HCT116 (cell line): ENCODE results near the gene PIM3.

ENCODE experiments used
- CBX3 ChIP-seq: IDR thresholded peaks from 2 replicates; pipeline ENCODE4 v1.6.1; 2012; ENCODE audit warnings: low read depth
- CEBPB ChIP-seq: IDR thresholded peaks from 2 replicates; pipeline ENCODE4 v1.6.1; 2012; ENCODE audit warnings: low read depth
- CTCF ChIP-seq, 3 experiments: fragments of 200-600 bp in 1 of 3; sonication (generic) in 1 of 3; IDR thresholded peaks in 2 of 3; conservative IDR thresholded peaks in 1 of 3; 2 replicates each; pipeline ENCODE4 v1.5.1; 2012 to 2017; ENCODE audit warnings: low read depth in 2 of 3, low read length in 2 of 3, antibody characterized with exemption in 1 of 3, borderline replicate concordance in 1 of 3, control low read depth in 1 of 3, mild to moderate bottlenecking in 1 of 3, mixed read lengths in 1 of 3, mixed run types in 1 of 3, moderate library complexity in 1 of 3; ENCODE audit not compliant: insufficient read depth in 1 of 3
- EZH2 ChIP-seq: fragments of 200-600 bp; sonication (generic); IDR thresholded peaks from 2 replicates; pipeline ENCODE4 v1.6.1; 2017; ENCODE audit warnings: antibody characterized with exemption, mixed run types
- EZH2phosphoT487 ChIP-seq: fragments of 200-600 bp; IDR thresholded peaks from 2 replicates; pipeline ENCODE4 v1.6.1; 2018; ENCODE audit warnings: antibody characterized with exemption, borderline replicate concordance
- MAX ChIP-seq: IDR thresholded peaks from 2 replicates; pipeline ENCODE4 v1.6.1; 2012
- POLR2AphosphoS5 ChIP-seq: IDR thresholded peaks from 2 replicates; pipeline ENCODE4 v1.6.1; 2011; ENCODE audit warnings: mild to moderate bottlenecking, low read depth, low read length, moderate library complexity
- RAD21 ChIP-seq: IDR thresholded peaks from 2 replicates; pipeline ENCODE4 v1.6.1; 2012; ENCODE audit warnings: low read depth, mild to moderate bottlenecking
- SIN3A ChIP-seq: IDR thresholded peaks from 2 replicates; pipeline ENCODE4 v1.6.1; 2012; ENCODE audit warnings: low read depth
- SP1 ChIP-seq: IDR thresholded peaks from 2 replicates; pipeline ENCODE4 v1.6.1; 2012; ENCODE audit warnings: low read depth
- TCF7L2 ChIP-seq: IDR thresholded peaks from 2 replicates; pipeline ENCODE4 v1.7.0; 2011; ENCODE audit warnings: borderline replicate concordance, inconsistent platforms; ENCODE audit not compliant: insufficient read depth, insufficient read length; ENCODE audit errors: extremely low read depth
- ZBTB33 ChIP-seq: IDR thresholded peaks from 2 replicates; pipeline ENCODE4 v1.6.1; 2011; ENCODE audit warnings: mild to moderate bottlenecking, low read length, moderate library complexity; ENCODE audit not compliant: insufficient replicate concordance; ENCODE audit errors: extremely low read depth
- ZFX ChIP-seq: fragments of 450-650 bp; IDR thresholded peaks from 2 replicates; pipeline ENCODE4 v1.6.1; 2017

- TF ChIP-seq ZFX (no peak), CTCF (IDR thresholded peaks at IDR 0.05 in 2 of 3, conservative IDR thresholded peaks at IDR 0.05 in 1 of 3; ENCODE audit: borderline replicate concordance in 1 of 3, insufficient read depth in 1 of 3, low read depth in 2 of 3, low read length in 2 of 3) (no peak), RAD21 (no peak), TCF7L2 (no peak), ZBTB33 (no peak), CBX3 (no peak), MAX (no peak), EZH2phosphoT487 (no peak), CEBPB (no peak), SIN3A (no peak), POLR2AphosphoS5 (no peak), EZH2 (no peak), SP1 (no peak)
Measured at GRCh38 chr22:49995361-49996118, 35.0 kb downstream of the PIM3 start.
